Mucosa of stomach (tissue), 1 donor: Measurements from ENCODE around the gene MRPL53.
A peak's percentile ranks its signal among the peaks of the same experiment; 100 is the strongest.

ENCODE experiments used
- H3K27me3 ChIP-seq: one replicate; pipeline ENCODE4 v1.7.0; 2013; ENCODE audit warnings: mild to moderate bottlenecking, low read length; ENCODE audit not compliant: control insufficient read depth, insufficient read depth
- H3K36me3 ChIP-seq: one replicate; pipeline ENCODE4 v1.7.0; 2013; ENCODE audit warnings: low read length; ENCODE audit not compliant: control insufficient read depth, insufficient read depth
- H3K4me1 ChIP-seq: one replicate; pipeline ENCODE4 v1.7.0; 2013; ENCODE audit warnings: mild to moderate bottlenecking, low read length; ENCODE audit not compliant: control insufficient read depth, insufficient read depth
- H3K4me3 ChIP-seq: one replicate; pipeline ENCODE4 v1.7.0; 2013; ENCODE audit warnings: low read length
- H3K9ac ChIP-seq: one replicate; pipeline ENCODE4 v1.7.0; 2013; ENCODE audit warnings: mild to moderate bottlenecking, low read length, moderate library complexity
- H3K9me3 ChIP-seq: one replicate; pipeline ENCODE4 v1.7.0; 2013; ENCODE audit warnings: mild to moderate bottlenecking, low read length, moderate library complexity; ENCODE audit not compliant: control insufficient read depth
- donor health status: Pancreatic carcinoma.

Gene MRPL53

DNA sequence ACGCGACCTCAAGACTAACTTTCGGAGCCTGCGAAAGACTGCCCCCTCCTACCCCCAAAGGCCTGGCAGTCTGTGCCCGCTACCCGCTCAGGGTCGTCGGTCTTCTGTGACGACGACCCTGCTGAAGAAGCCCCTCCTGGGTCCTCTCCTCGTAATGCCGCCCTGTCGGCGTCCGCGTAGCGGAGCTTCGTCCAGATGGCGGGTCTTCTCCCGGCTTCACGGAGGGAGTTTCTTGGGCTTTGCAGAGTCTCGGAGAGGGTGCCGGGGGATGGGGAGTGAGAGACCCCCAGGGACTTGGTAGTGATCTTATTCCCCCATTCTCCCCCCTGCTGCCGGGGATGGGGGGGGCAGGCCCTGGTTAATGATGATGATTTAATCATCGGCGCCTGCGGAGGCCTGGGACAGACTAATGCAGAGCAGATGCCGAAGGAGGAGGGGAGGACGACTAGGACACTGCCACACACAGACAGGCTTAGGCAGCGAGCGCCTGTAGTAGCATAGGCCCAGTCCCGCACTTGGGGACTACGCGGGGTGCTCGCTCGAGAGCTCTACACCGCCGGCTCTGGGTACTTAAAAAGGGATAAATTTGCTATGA, 35.5 kb upstream of the MRPL53 start:
- peaks cover 43% of the 10 kb centered on the region for H3K4me1 ChIP-seq
- H3K36me3 ChIP-seq: no peaks in the 10 kb centered on the region
- peaks cover 43% of the 10 kb centered on the region for H3K27me3 ChIP-seq
- peak overlapping the region; percentile 92 for H3K4me3 ChIP-seq
- H3K9ac ChIP-seq: peak overlapping the region; percentile 91
- no peaks in the 10 kb centered on the region for H3K9me3 ChIP-seq

- Histone ChIP-seq H3K9me3 (no peaks in the 10 kb centered on the region), H3K4me3 (peak within 1 kb of the TSS; percentile 92), H3K36me3 (no peaks in the 10 kb centered on the region), H3K27me3 (peaks cover 36% of the 10 kb centered on the region), H3K9ac (peak within 1 kb of the TSS; percentile 91), H3K4me1 (peaks cover 43% of the 10 kb centered on the region)
Measured at GRCh38 chr2:74507145-74507925, 34.9 kb upstream of the MRPL53 start, which contains the start of gene PCGF1. Gene PCGF1, minus strand, starts transcription at chr2:74507695. Its CDS starts 27 bp downstream, at chr2:74507668.

- Histone ChIP-seq H3K4me3 (no peak overlapping the region), H3K9me3 (no peaks in the 10 kb centered on the region), H3K27me3 (peaks cover 28% of the 10 kb centered on the region), H3K36me3 (no peaks in the 10 kb centered on the region), H3K4me1 (peaks cover 48% of the 10 kb centered on the region), H3K9ac (no peak overlapping the region)
Measured at GRCh38 chr2:74505448-74506246, 33.2 kb upstream of the MRPL53 start.

- Histone ChIP-seq H3K4me3 (peak overlapping the region; percentile 88), H3K9me3 (no peaks in the 10 kb centered on the region), H3K9ac (no peak overlapping the region), H3K4me1 (peaks cover 52% of the 10 kb centered on the region), H3K27me3 (peaks cover 28% of the 10 kb centered on the region), H3K36me3 (no peaks in the 10 kb centered on the region)
Measured at GRCh38 chr2:74504591-74504990, 32.1 kb upstream of the MRPL53 start.

- no peaks in the 10 kb centered on the region for H3K36me3 ChIP-seq
- H3K4me3 ChIP-seq: peak overlapping the region; percentile 88
- H3K9me3 ChIP-seq: no peaks in the 10 kb centered on the region
- peaks cover 58% of the 10 kb centered on the region for H3K4me1 ChIP-seq
- H3K27me3 ChIP-seq: peaks cover 33% of the 10 kb centered on the region
- H3K9ac ChIP-seq: peak overlapping the region; percentile 99
Measured at GRCh38 chr2:74503506-74504475, 31.3 kb upstream of the MRPL53 start.

- peaks cover 36% of the 10 kb centered on the region for H3K27me3 ChIP-seq
- H3K4me3 ChIP-seq: peak overlapping the region; percentile 88
- H3K9ac ChIP-seq: peak overlapping the region; percentile 99
- H3K4me1 ChIP-seq: peaks cover 58% of the 10 kb centered on the region
- no peaks in the 10 kb centered on the region for H3K36me3 ChIP-seq
- H3K9me3 ChIP-seq: no peaks in the 10 kb centered on the region
Measured at GRCh38 chr2:74502720-74503505, 30.4 kb upstream of the MRPL53 start.

DNA sequence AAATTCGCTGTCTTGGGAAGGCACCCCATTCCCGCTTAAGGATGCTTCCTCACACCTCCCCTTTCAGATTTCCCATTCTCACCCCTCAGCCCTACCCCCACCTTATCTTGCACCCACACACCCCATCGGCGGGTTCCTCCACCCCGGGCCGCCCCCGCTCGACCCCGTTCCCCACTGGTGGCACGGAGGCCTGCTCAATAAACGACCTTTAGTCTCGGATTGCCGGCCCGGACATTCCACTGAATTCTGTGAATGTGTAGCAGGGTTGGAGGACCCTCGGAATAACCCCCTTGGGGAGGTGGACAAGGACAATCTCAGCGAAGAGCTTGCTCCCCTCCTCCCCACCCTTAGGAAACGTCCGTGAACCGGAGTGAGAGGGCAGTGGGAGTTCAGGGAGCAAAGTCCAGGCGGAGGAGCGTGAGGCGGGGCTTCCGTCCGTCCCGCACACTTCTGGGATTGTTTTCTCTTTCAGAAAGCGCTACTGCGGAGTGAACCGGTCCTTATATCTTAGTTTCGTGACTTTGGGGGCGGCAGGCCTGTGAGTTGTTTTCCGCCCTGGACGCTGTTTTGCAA, 29.8 kb upstream of the MRPL53 start:
- Histone ChIP-seq H3K9ac (peak overlapping the region; percentile 99), H3K27me3 (peaks cover 41% of the 10 kb centered on the region), H3K36me3 (no peaks in the 10 kb centered on the region), H3K4me1 (peaks cover 63% of the 10 kb centered on the region), H3K9me3 (no peaks in the 10 kb centered on the region), H3K4me3 (peak overlapping the region; percentile 88)

GRCh38 chr2:74501335-74502071, 29.0 kb upstream of the MRPL53 start:
- Histone ChIP-seq H3K36me3 (no peaks in the 10 kb centered on the region), H3K4me1 (peaks cover 58% of the 10 kb centered on the region), H3K4me3 (no peak overlapping the region), H3K27me3 (peaks cover 46% of the 10 kb centered on the region), H3K9me3 (no peaks in the 10 kb centered on the region), H3K9ac (peak overlapping the region; percentile 99)

GRCh38 chr2:74500578-74500946, 28.1 kb upstream of the MRPL53 start:
- Histone ChIP-seq H3K9ac (no peak overlapping the region), H3K36me3 (no peaks in the 10 kb centered on the region), H3K9me3 (no peaks in the 10 kb centered on the region), H3K4me3 (no peak overlapping the region), H3K4me1 (peaks cover 49% of the 10 kb centered on the region), H3K27me3 (peaks cover 46% of the 10 kb centered on the region)

DNA sequence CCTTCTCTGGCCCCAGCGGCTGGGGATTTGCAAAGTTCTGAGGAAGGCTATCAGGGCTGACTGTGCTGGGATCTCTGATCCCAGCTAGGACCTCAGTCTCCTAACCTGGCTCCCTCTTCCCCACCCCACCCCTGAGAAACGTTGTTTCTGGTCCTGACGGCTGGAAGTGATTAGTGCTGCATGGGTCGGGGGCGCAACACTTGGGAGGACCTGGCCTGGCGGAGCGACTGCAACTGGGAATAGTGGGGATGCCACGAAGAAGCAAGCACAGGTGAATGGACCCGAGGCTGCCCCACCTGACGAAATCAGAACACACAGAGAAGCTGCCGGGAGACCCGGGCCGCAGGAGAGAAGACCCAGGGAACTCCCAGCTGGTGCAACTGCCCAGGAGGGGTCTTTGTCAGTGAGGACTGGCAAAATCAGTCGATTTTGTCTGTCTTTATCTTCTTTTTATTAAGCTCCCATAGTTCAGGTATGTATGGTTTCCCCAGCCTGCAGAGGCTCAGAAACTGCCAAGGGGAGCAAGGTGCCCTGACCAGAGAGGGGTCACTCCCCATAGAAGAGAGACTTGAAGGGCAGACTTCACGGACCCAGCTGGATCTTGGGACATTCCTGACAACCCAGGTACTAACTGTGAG, 27.6 kb upstream of the MRPL53 start:
- H3K4me1 ChIP-seq: peaks cover 44% of the 10 kb centered on the region
- peaks cover 46% of the 10 kb centered on the region for H3K27me3 ChIP-seq
- H3K4me3 ChIP-seq: no peak overlapping the region

More for the DNA sequence above, 27.6 kb upstream of the MRPL53 start:
- Histone ChIP-seq H3K9me3 (no peaks in the 10 kb centered on the region), H3K36me3 (no peaks in the 10 kb centered on the region), H3K9ac (no peak overlapping the region)
